Measurements from ENCODE around the gene LRRC8B.

DNA sequence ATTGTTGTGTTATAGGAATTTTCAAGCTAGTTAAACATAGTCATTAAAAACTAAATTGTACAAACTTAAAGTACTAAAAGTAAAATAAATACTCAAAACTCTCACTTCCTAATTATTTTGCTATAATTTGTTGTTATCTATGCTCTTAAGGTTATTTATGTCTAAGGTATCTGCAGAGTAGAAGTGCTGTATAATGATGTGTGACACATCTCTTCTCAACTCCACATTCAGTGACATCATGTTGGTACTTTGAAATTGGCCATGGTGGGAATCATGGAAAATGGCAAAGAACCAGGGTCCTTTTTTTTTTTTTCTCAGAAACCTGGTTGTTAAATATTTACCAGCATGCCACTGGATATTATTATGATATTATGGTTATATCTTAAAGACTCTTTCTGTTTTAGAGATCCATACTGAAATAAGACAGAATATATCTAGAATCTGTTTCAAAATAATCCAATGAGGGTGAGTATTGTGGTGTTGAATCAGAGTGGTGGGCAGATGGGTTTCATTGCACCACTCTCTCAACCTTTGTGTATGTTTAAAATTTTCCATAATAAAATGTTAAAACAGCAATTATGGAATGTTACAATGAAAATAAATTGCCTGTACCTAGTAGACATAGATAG, 22.4 kb downstream of the LRRC8B start:
- TF ChIP-seq, protein P1, sequence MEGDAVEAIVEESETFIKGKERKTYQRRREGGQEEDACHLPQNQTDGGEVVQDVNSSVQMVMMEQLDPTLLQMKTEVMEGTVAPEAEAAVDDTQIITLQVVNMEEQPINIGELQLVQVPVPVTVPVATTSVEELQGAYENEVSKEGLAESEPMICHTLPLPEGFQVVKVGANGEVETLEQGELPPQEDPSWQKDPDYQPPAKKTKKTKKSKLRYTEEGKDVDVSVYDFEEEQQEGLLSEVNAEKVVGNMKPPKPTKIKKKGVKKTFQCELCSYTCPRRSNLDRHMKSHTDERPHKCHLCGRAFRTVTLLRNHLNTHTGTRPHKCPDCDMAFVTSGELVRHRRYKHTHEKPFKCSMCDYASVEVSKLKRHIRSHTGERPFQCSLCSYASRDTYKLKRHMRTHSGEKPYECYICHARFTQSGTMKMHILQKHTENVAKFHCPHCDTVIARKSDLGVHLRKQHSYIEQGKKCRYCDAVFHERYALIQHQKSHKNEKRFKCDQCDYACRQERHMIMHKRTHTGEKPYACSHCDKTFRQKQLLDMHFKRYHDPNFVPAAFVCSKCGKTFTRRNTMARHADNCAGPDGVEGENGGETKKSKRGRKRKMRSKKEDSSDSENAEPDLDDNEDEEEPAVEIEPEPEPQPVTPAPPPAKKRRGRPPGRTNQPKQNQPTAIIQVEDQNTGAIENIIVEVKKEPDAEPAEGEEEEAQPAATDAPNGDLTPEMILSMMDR (conservative IDR thresholded peaks at IDR 0.05; ENCODE audit: low read length), result no peak
- TF ChIP-seq EZH2phosphoT487 (IDR thresholded peaks at IDR 0.05; ENCODE audit: borderline replicate concordance, low read depth, low read length), result no peak

Data from OCI-LY7 (cell line).